BJ (cell line): ENCODE results near the gene CAMK2D. TPM values are rescaled to one million over a fixed set of nuclear protein-coding genes. Genes with fewer than 3 reads are reported as not detected.
"Not testable (repeated sequence)": the region's sequence is repeated elsewhere in the genome, so short reads cannot be mapped to it uniquely, and the experiment has no call there.

ENCODE experiments used
- CTCF ChIA-PET: fragments of 350-600 bp; formaldehyde crosslinking; extraction: SDS; loops from one replicate; lab custom pipeline; 2021; ENCODE audit warnings: antibody characterized with exemption, inconsistent platforms; lab: Yijun Ruan, JAX
- POLR2A ChIA-PET: fragments of 300-600 bp; sonication (Branson Sonifier 250); formaldehyde crosslinking; extraction: SDS; loops from one replicate; lab custom pipeline; 2021; ENCODE audit warnings: antibody characterized with exemption; lab: Charles Lee
- DNase-seq: peaks from one replicate; pipeline ENCODE4 v3.0.0-alpha.2; 2011; ENCODE audit warnings: low read depth
- H3K27me3 ChIP-seq: 2 replicates; pipeline ENCODE4 v1.6.0; 2011; ENCODE audit warnings: low read length; ENCODE audit not compliant: control insufficient read depth, insufficient read depth
- H3K36me3 ChIP-seq: 2 replicates; pipeline ENCODE4 v1.5.1; 2011; ENCODE audit warnings: low read length; ENCODE audit not compliant: control insufficient read depth, insufficient read depth
- H3K4me3 ChIP-seq: 2 replicates; pipeline ENCODE4 v1.5.1; 2011; ENCODE audit warnings: low read depth, mild to moderate bottlenecking, control low read depth, low read length
- CTCF ChIP-seq: IDR thresholded peaks from 2 replicates; pipeline ENCODE4 v1.5.1; 2011; ENCODE audit warnings: low read depth, mild to moderate bottlenecking, control low read depth, inconsistent platforms, low read length, moderate library complexity; ENCODE audit not compliant: insufficient read depth
- polyA plus RNA-seq: library from polyadenylated mRNA; depleted of rRNA; stranded (reverse); fragments of >200 nt; gene quantifications from 2 replicates; pipeline ENCODE4 v1.2.3, GENCODE V29; 2011

Gene CAMK2D
- polyA plus RNA-seq, 1 experiment: 41.8 TPM

- H3K36me3 ChIP-seq: no peaks in the 10 kb centered on the region
- DNase-seq: no peak
- POLR2A ChIA-PET: no interaction called here
- no peak overlapping the region for H3K4me3 ChIP-seq
- CTCF ChIA-PET: no interaction called here
- no peak for TF ChIP-seq CTCF
- H3K27me3 ChIP-seq: no peaks in the 10 kb centered on the region
Measured at GRCh38 chr4:113764720-113765264, 3.3 kb upstream of the CAMK2D start.

- POLR2A ChIA-PET, DNase-seq, H3K27me3 ChIP-seq, H3K4me3 ChIP-seq, CTCF ChIA-PET, H3K36me3 ChIP-seq: not testable (repeated sequence)
Measured at GRCh38 chr4:113763923-113764322, 2.4 kb upstream of the CAMK2D start.

- POLR2A ChIA-PET: no interaction called here
Measured at GRCh38 chr4:113763029-113763285, 1.4 kb upstream of the CAMK2D start.

GRCh38 chr4:113762186-113763028 lies 869 bp upstream of the CAMK2D start:
- ChIA-PET POLR2A (interaction anchor here (0.6 kb wide), 2 partner anchors 187 to 380 kb away, joined by 3 to 4 read pairs; no protein-coding TSS in a partner anchor), CTCF (interaction anchor here (1.0 kb wide), 1 partner anchor 367 kb away, joined by 3 read pairs; no protein-coding TSS in a partner anchor)
- TF ChIP-seq CTCF: 0 out of 2 replicates have a peak, but pooled peaks have one; percentile 10
- peak; percentile 96 for DNase-seq
- Histone ChIP-seq H3K27me3 (no peaks in the 10 kb centered on the region), H3K4me3 (peak overlapping the region; percentile 89), H3K36me3 (no peaks in the 10 kb centered on the region)

More at GRCh38 chr4:113763029-113763285, 1.4 kb upstream of the CAMK2D start:
- no peaks in the 10 kb centered on the region for H3K27me3 ChIP-seq
- CTCF ChIA-PET: no interaction called here
- no peak for DNase-seq
- H3K36me3 ChIP-seq: no peaks in the 10 kb centered on the region
- TF ChIP-seq CTCF: 0 out of 2 replicates have a peak, but pooled peaks have one; percentile 0
- H3K4me3 ChIP-seq: peak overlapping the region; percentile 89

- Histone ChIP-seq H3K27me3 (no peaks in the 10 kb centered on the region), H3K4me3 (peak overlapping the region; percentile 89), H3K36me3 (no peaks in the 10 kb centered on the region)
- no peak for TF ChIP-seq CTCF
- CTCF ChIA-PET: interaction anchor here (1.0 kb wide), 2 partner anchors 192 to 214 kb away, joined by 3 to 5 read pairs; no protein-coding TSS in a partner anchor
- no peak for DNase-seq
- POLR2A ChIA-PET: interaction anchor here (0.6 to 1.0 kb wide), 7 partner anchors 19 to 598 kb away, joined by 3 to 10 read pairs (median 5); no protein-coding TSS in a partner anchor
Measured at GRCh38 chr4:113760795-113761619, 531 bp downstream of the CAMK2D start.
